ENCODE results near the gene TLE7. TPM values are rescaled to one million over a fixed set of nuclear protein-coding genes. Genes with fewer than 3 reads are reported as not detected.

Gene TLE7
- total and polyA plus RNA-seq, 11 donors: not detected

- H3K9me3 ChIP-seq: peaks cover 0 to 3% (median 0%) of the 10 kb centered on the region in 12 donors
- 54 to 89% (median 69%) methylated on average over 2 of the region's 2 CpGs for WGBS, 4 donors
- H3K36me3 ChIP-seq: no peaks in the 10 kb centered on the region
- peaks cover 4 to 43% (median 19%) of the 10 kb centered on the region in 9 donors for H3K27me3 ChIP-seq
- H3K4me3 ChIP-seq: no peak overlapping the region
- ATAC-seq (no peak), DNase-seq (no peak)
- peaks cover 0 to 8% (median 0%) of the 10 kb centered on the region in 12 donors for H3K4me1 ChIP-seq
- no peak for TF ChIP-seq CTCF (IDR thresholded peaks at IDR 0.05)
- no peak for TF ChIP-seq POLR2A (IDR thresholded peaks at IDR 0.05)
- intact Hi-C loops (cut with DNase I): loop anchor here in 1 of 10 donors (10.0 kb wide), 1 partner anchor 192 kb away; no protein-coding TSS in a partner anchor
- H3K27ac ChIP-seq: no peak overlapping the region
Observed at GRCh38 chr16:71423016-71423415, 18.8 kb downstream of the TLE7 start.

GRCh38 chr16:71421911-71422310, 19.9 kb downstream of the TLE7 start:
- WGBS, 4 donors: 46 to 66% (median 52%) methylated on average over 2 to 4 of the region's 4 CpGs
- H3K36me3 ChIP-seq: no peaks in the 10 kb centered on the region
- DNase-seq (no peak), ATAC-seq (no peak)
- intact Hi-C loops (cut with DNase I): loop anchor here in 1 of 10 donors (10.0 kb wide), 1 partner anchor 193 kb away; no protein-coding TSS in a partner anchor
- H3K4me3 ChIP-seq: no peak overlapping the region
- peaks cover 0 to 8% (median 0%) of the 10 kb centered on the region in 12 donors for H3K4me1 ChIP-seq
- no peak overlapping the region for H3K27ac ChIP-seq
- peak in 2 of 12 donors; percentile 11 to 17 for TF ChIP-seq CTCF (IDR thresholded peaks at IDR 0.05)
- no peak for TF ChIP-seq POLR2A (IDR thresholded peaks at IDR 0.05)
- H3K9me3 ChIP-seq: peaks cover 0 to 3% (median 0%) of the 10 kb centered on the region in 12 donors
- H3K27me3 ChIP-seq: peaks cover 4 to 49% (median 22%) of the 10 kb centered on the region in 9 donors

GRCh38 chr16:71414038-71414437, 27.8 kb downstream of the TLE7 start:
- intact Hi-C loops (cut with DNase I): loop anchor here in 5 of 10 donors (5.0 kb wide), 3 partner anchors 88 to 198 kb away; no protein-coding TSS in a partner anchor
- no peaks in the 10 kb centered on the region for H3K36me3 ChIP-seq
- H3K4me1 ChIP-seq: peaks cover 0 to 9% (median 0%) of the 10 kb centered on the region in 12 donors
- no peak overlapping the region for H3K27ac ChIP-seq
- DNase-seq (no peak), ATAC-seq (no peak)
- TF ChIP-seq POLR2A (IDR thresholded peaks at IDR 0.05) (no peak), CTCF (IDR thresholded peaks at IDR 0.05) (no peak)
- peaks cover 0 to 41% (median 12%) of the 10 kb centered on the region in 9 donors for H3K27me3 ChIP-seq
- 88 to 91% (median 91%) methylated on average over 5 of the region's 5 CpGs for WGBS, 4 donors
- H3K4me3 ChIP-seq: no peak overlapping the region
- H3K9me3 ChIP-seq: no peaks in the 10 kb centered on the region

GRCh38 chr16:71413341-71413740, 28.5 kb downstream of the TLE7 start:
- intact Hi-C loops (cut with DNase I): loop anchor here (2.0 to 5.0 kb wide), 6 partner anchors 85 to 199 kb away; no protein-coding TSS in a partner anchor
- Histone ChIP-seq H3K27me3 (peaks cover 0 to 44% (median 12%) of the 10 kb centered on the region in 9 donors), H3K27ac (no peak overlapping the region), H3K4me1 (peaks cover 0 to 9% (median 0%) of the 10 kb centered on the region in 12 donors), H3K9me3 (no peaks in the 10 kb centered on the region), H3K4me3 (no peak overlapping the region), H3K36me3 (no peaks in the 10 kb centered on the region)
- WGBS, 4 donors: 59 to 75% (median 66%) methylated on average over 4 of the region's 4 CpGs
- DNase-seq (no peak), ATAC-seq (no peak)
- TF ChIP-seq POLR2A (IDR thresholded peaks at IDR 0.05) (no peak), CTCF (IDR thresholded peaks at IDR 0.05) (no peak)

All from heart left ventricle (tissue), 16 donors.